ENCODE measurements around the gene TAT.

Gene TAT

DNA sequence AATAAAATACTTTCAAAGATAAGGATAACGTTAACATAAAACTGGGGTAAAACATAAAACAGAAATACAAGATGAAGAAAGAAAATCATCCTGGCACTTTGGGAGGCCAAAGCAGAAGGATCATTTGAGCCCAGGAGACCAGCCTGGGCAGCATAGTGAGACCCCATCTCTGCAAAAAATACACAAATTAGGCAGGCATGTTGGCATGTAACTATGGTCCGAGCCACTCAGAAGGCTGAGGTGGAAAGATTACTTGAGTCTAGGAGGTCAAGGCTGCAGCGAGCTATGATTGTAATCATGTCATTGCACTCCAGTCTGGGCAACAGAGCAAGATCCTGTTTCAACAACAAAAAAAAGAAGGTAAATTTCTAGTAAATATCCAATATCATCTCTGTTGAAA, 19.6 kb downstream of the TAT start:
- TF ChIP-seq, protein P1, sequence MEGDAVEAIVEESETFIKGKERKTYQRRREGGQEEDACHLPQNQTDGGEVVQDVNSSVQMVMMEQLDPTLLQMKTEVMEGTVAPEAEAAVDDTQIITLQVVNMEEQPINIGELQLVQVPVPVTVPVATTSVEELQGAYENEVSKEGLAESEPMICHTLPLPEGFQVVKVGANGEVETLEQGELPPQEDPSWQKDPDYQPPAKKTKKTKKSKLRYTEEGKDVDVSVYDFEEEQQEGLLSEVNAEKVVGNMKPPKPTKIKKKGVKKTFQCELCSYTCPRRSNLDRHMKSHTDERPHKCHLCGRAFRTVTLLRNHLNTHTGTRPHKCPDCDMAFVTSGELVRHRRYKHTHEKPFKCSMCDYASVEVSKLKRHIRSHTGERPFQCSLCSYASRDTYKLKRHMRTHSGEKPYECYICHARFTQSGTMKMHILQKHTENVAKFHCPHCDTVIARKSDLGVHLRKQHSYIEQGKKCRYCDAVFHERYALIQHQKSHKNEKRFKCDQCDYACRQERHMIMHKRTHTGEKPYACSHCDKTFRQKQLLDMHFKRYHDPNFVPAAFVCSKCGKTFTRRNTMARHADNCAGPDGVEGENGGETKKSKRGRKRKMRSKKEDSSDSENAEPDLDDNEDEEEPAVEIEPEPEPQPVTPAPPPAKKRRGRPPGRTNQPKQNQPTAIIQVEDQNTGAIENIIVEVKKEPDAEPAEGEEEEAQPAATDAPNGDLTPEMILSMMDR (IDR thresholded peaks at IDR 0.05; ENCODE audit: insufficient read depth, low read depth, low read length, missing control alignments) = no peak
- no peak for DNase-seq (ENCODE audit: low read depth)
- H3K4me3 ChIP-seq (ENCODE audit: low read length) = no peak overlapping the region

DNA sequence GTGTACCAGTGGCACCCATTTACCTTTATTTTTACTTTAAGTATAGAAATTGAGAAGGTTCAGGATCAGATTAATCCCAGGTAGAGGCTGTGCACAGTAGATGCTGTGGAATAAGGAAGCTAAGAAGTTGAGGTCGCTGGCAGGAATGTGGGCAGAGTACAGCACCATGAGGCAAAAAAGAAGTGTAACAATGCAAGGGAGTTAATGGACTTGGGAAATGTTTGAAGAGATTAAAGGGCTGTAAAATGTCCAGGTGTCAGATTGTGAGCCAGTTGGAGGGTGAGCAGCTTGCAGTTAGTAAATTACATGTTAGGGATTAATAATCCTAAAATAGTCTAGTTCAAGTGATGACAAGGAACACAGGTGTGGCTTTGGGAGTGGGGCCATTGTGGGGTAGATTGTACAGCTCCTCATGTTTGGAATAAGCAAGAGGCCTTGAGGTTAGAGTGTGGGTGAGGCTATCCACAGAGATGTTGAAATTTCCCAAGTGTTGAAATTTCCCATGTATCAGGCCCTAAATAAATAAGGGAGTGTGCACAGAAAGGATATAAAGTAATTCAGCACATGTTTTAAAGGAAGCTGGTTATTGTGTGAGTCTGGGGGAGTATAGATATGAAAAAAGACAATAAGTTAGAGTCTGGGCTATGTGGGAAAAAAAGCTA, 21.5 kb downstream of the TAT start:
- TF ChIP-seq, protein P1 (IDR thresholded peaks at IDR 0.05; ENCODE audit: insufficient read depth, low read depth, low read length, missing control alignments) = no peak
- DNase-seq (ENCODE audit: low read depth) = peak; percentile 55
- no peak overlapping the region for H3K4me3 ChIP-seq (ENCODE audit: low read length)

DNA sequence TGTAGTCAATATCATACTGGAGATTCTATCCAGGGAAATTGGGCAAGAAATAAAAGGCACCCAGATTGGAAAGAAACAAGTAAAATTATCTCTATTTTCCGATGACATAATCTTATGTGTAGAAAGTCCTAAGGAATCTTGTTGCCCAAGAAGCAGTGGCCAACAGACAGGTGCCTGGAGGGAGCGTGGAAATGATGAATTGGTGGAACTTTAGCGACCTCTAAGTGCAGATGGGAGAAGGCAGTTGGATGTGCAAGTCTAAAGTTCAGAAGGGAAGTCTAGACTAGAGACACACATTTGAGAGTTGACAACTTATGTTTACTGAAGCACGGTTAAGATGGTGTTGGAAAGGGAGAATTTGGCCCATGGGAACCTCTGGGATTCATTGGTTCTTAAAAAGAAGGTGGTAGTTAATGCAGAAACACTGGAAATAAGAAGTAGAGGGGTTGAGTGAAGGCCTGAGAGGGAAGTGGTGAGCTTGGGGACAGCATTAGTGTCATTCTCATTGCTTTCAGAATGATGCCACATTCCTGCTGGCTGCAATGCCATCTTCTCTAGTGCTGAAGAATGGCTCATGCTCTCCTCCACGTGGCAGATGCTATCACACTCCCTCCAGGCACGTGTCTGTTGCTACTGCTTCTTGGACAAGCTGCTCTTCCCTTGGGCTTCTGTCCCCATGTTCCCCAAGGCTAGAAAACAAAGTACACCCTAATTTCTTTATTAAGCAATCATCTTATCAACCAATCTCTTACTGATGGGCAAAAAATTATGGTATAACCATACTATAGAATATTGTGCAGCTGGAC, 24.0 kb downstream of the TAT start:
- TF ChIP-seq, protein P1 (IDR thresholded peaks at IDR 0.05; ENCODE audit: insufficient read depth, low read depth, low read length, missing control alignments) = peak; percentile 20
- no peak overlapping the region for H3K4me3 ChIP-seq (ENCODE audit: low read length)
- peak; percentile 27 for DNase-seq (ENCODE audit: low read depth)

DNA sequence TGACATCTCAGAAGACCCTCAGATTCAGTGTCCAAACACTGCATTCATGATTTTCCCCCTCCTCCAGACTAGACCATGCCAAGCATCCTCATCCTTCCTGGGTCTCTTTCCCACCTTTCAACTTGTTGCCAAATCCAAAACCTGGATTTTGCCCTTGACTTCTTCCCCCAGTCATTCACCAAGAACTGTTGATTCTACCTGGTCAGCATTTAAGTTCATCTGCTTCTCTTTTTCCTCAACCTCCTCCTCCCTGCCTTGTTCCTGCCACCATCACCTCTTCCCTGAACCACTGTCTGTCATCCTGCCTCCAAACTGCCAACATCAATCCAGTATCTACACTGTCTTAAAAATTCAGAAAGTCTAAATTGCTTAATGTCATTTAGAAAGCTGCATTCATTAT, 29.7 kb downstream of the TAT start:
- TF ChIP-seq, protein P1 (IDR thresholded peaks at IDR 0.05; ENCODE audit: insufficient read depth, low read depth, low read length, missing control alignments) = no peak
- DNase-seq (ENCODE audit: low read depth) = no peak
- no peak overlapping the region for H3K4me3 ChIP-seq (ENCODE audit: low read length)

DNA sequence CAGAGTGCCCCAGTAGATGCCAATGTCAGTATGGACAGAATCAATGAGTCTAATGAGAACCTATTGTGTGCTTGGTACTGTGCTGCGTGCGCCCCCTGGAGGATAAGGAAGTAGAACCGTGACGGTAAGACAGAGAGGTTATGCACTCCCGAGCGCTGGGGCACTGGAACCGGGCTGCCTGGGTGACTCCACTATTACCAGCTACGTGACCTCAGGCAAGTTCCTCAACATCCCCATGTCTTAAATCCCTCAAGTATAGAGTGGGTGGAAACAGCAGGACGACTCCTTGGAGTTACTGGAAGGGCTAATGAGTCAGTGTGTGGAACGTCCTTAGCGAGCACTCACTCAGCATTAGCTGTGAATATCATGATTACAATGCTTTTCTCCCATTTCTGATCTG, 34.5 kb downstream of the TAT start:
- H3K4me3 ChIP-seq (ENCODE audit: low read length) = no peak overlapping the region
- TF ChIP-seq, protein P1 (IDR thresholded peaks at IDR 0.05; ENCODE audit: insufficient read depth, low read depth, low read length, missing control alignments) = peak; percentile 73
- DNase-seq (ENCODE audit: low read depth) = peak; percentile 73

DNA sequence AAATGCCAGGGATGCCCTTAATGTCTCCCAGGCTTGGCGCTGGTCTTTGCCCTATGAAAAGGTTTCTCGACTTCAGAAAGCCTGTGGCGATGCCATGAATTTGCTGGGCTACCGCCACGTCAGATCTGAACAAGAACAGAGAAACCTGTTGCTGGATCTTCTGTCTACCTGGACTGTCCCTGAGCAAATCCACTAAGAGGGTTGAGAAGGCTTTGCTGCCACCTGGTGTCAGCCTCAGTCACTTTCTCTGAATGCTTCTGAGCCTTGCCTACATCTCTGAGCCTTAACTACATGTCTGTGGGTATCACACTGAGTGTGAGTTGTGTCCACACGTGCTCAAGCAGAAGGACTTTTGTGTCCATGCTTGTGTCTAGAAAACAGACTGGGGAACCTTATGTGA, 39.2 kb downstream of the TAT start:
- H3K4me3 ChIP-seq (ENCODE audit: low read length) = no peak overlapping the region
- TF ChIP-seq, protein P1 (IDR thresholded peaks at IDR 0.05; ENCODE audit: insufficient read depth, low read depth, low read length, missing control alignments) = peak; percentile 90
- peak; percentile 79 for DNase-seq (ENCODE audit: low read depth)
